RWPE1 (cell line): ENCODE data around the gene SH2B2.

ENCODE experiments used
- CTCF ChIA-PET: fragments of 350-600 bp; sonication (Branson Sonifier 250); formaldehyde crosslinking; extraction: SDS; loops from one replicate; lab custom pipeline; 2021; lab: Yijun Ruan, JAX
- POLR2A ChIA-PET: fragments of 400-600 bp; formaldehyde crosslinking; extraction: SDS; loops from one replicate; lab custom pipeline; 2020; ENCODE audit warnings: antibody characterized with exemption; ENCODE audit not compliant: low non-redundant PET; lab: Yijun Ruan, JAX
- DNase-seq: peaks from one replicate; pipeline ENCODE4 v3.0.0; 2012; ENCODE audit warnings: low spot score
- H3K27ac ChIP-seq: fragments of 450-650 bp; 2 replicates; pipeline ENCODE4 v1.5.1; 2017
- CTCF ChIP-seq: fragments of 450-650 bp; conservative IDR thresholded peaks from 2 replicates; pipeline ENCODE4 v1.5.1; 2017; ENCODE audit warnings: low read depth, mild to moderate bottlenecking

Gene SH2B2

GRCh38 chr7:102306916-102307677, 20.4 kb downstream of the SH2B2 start:
- CTCF ChIA-PET: interaction anchor here (1.0 kb wide), 1 partner anchor 18 kb away, joined by 3 read pairs; no protein-coding TSS in a partner anchor
- peak overlapping the region; percentile 37 for H3K27ac ChIP-seq
- POLR2A ChIA-PET: no interaction called here
- DNase-seq: no peak
- no peak for TF ChIP-seq CTCF

- TF ChIP-seq CTCF: no peak
- no peak for DNase-seq
- ChIA-PET POLR2A (no interaction called here), CTCF (interaction anchor here (0.5 kb wide), 1 partner anchor 322 kb away, joined by 3 read pairs; no protein-coding TSS in a partner anchor)
- no peak overlapping the region for H3K27ac ChIP-seq
Observed at GRCh38 chr7:102310414-102310815, 23.7 kb downstream of the SH2B2 start.

- CTCF ChIA-PET: interaction anchor here (0.6 to 0.7 kb wide), 2 partner anchors 18 to 299 kb away, joined by 3 to 6 read pairs; no protein-coding TSS in a partner anchor
- POLR2A ChIA-PET: no interaction called here
- TF ChIP-seq CTCF: no peak
- no peak for DNase-seq
- no peak overlapping the region; the same call in 1 of the 2 replicates for H3K27ac ChIP-seq
Observed at GRCh38 chr7:102312317-102312716, 25.6 kb downstream of the SH2B2 start.

- no peak for TF ChIP-seq CTCF
- no peak for DNase-seq
- no peak overlapping the region; the same call in 1 of the 2 replicates for H3K27ac ChIP-seq
- ChIA-PET CTCF (no interaction called here), POLR2A (no interaction called here)
Observed at GRCh38 chr7:102313997-102314780, 27.5 kb downstream of the SH2B2 start.

GRCh38 chr7:102317231-102318059, 30.8 kb downstream of the SH2B2 start:
- TF ChIP-seq CTCF: no peak
- CTCF ChIA-PET: interaction anchor here (0.5 to 1.0 kb wide), 3 partner anchors 13 to 412 kb away, joined by 3 to 4 read pairs (median 3); no protein-coding TSS in a partner anchor
- DNase-seq: no peak
- peak overlapping the region; percentile 36; the same call in 1 of the 2 replicates for H3K27ac ChIP-seq
- POLR2A ChIA-PET: no interaction called here
